K562 (cell line): ENCODE measurements around the gene CLDN7. TPM values are rescaled to one million over a fixed set of nuclear protein-coding genes. Genes with fewer than 3 reads are reported as not detected.
A peak's percentile ranks its signal among the peaks of the same experiment; 100 is the strongest.

Experiments
- BACH1 ChIP-seq: fragments of 200-800 bp; sonication (Bioruptor generic); IDR thresholded peaks from 2 replicates; pipeline ENCODE4 v1.6.1; 2016; ENCODE audit warnings: missing genetic modification characterization, missing compliant biosample characterization
- BRCA1 ChIP-seq, 2 experiments: fragments of 450-650 bp in 1 of 2; sonication (generic) in 1 of 2; formaldehyde crosslinking in 1 of 2; IDR thresholded peaks; 2 replicates each; pipeline versions ENCODE4 v1.5.0 to v1.6.1; 2017 to 2020; ENCODE audit warnings: mild to moderate bottlenecking in 1 of 2, missing genetic modification reagents in 1 of 2
- FOXJ3 ChIP-seq: sonication (generic); formaldehyde crosslinking; IDR thresholded peaks from 2 replicates; pipeline ENCODE4 v1.4.0; 2020; ENCODE audit warnings: mild to moderate bottlenecking, missing genetic modification reagents
- GABPB1 ChIP-seq: sonication (generic); formaldehyde crosslinking; IDR thresholded peaks from 2 replicates; pipeline ENCODE4 v1.8.0; 2022; ENCODE audit warnings: mild to moderate bottlenecking, missing genetic modification reagents
- KAT8 ChIP-seq: fragments of 450-650 bp; IDR thresholded peaks from 2 replicates; pipeline ENCODE4 v1.6.1; 2016; ENCODE audit warnings: low read depth, mild to moderate bottlenecking
- PHF20 ChIP-seq: fragments of 450-650 bp; IDR thresholded peaks from 2 replicates; pipeline ENCODE4 v1.6.1; 2018; ENCODE audit not compliant: partially characterized antibody
- RB1 ChIP-seq: fragments of 450-650 bp; IDR thresholded peaks from 2 replicates; pipeline ENCODE4 v1.6.1; 2017; ENCODE audit warnings: low read depth, mild to moderate bottlenecking
- RBFOX2 ChIP-seq: fragments of 200-400 bp; formaldehyde crosslinking; IDR thresholded peaks from 2 replicates; pipeline ENCODE4 v1.6.1; 2017; ENCODE audit warnings: low read depth, mild to moderate bottlenecking, low read length, moderate library complexity
- RFX7 ChIP-seq: fragments of 250-450 bp; sonication (Bioruptor Pico); IDR thresholded peaks from 2 replicates; pipeline ENCODE4 v1.5.1; 2021; ENCODE audit warnings: mild to moderate bottlenecking
- SNRNP70 ChIP-seq: fragments of 200-400 bp; formaldehyde crosslinking; optimal IDR thresholded peaks from 2 replicates; pipeline ENCODE3; 2017; ENCODE audit warnings: low read depth, low read length
- TRIM28 ChIP-seq: fragments of 450-650 bp; IDR thresholded peaks from 2 replicates; pipeline ENCODE4 v1.6.1; 2017
- ZBTB1 ChIP-seq: sonication (generic); formaldehyde crosslinking; IDR thresholded peaks from 2 replicates; pipeline ENCODE4 v1.8.1; 2023; ENCODE audit warnings: missing genetic modification reagents, low read depth, mild to moderate bottlenecking, borderline replicate concordance
- ZBTB17 ChIP-seq: fragments of 450-650 bp; formaldehyde crosslinking; IDR thresholded peaks from 2 replicates; pipeline ENCODE4 v1.4.0; 2020; ENCODE audit warnings: mild to moderate bottlenecking
- ZNF436 ChIP-seq: fragments of 250-450, 450-650 bp; sonication (Bioruptor Pico); formaldehyde crosslinking; IDR thresholded peaks from 2 replicates; pipeline ENCODE4 v1.7.0; 2020; ENCODE audit warnings: mild to moderate bottlenecking
- ZNF76 ChIP-seq: fragments of 250-450 bp; sonication (Bioruptor Pico); IDR thresholded peaks from 2 replicates; pipeline ENCODE4 v1.4.0; 2020; ENCODE audit warnings: mild to moderate bottlenecking, moderate library complexity, borderline replicate concordance
- ZNF77 ChIP-seq: fragments of 250-450 bp; sonication (Bioruptor Pico); IDR thresholded peaks from 2 replicates; pipeline ENCODE4 v1.5.0; 2020
- polyA plus RNA-seq, 8 experiments: library from polyadenylated mRNA; depleted of rRNA in 4 of 8; stranded (reverse) in 5 of 8; unstranded in 3 of 8; fragments of >200 nt; fragmentation: Nextera tagmentation in 2 of 8; fragmentation: Illumina TruSeq in 1 of 8; extraction: Ambion mirVana in 2 of 8; extraction: Trizol in 1 of 8; gene quantifications; 2 replicates each; pipeline versions ENCODE4 v1.2.1 to v1.2.3, GENCODE V29; 2011 to 2014; ENCODE audit warnings: inconsistent platforms in 1 of 8, missing spikeins in 1 of 8
- total RNA-seq, 7 experiments: library from RNA; depleted of rRNA in 6 of 7; stranded (reverse); fragments of >200 nt in 6 of 7; fragmentation: Illumina TruSeq in 2 of 7; extraction: Trizol in 2 of 7; gene quantifications; 2 replicates each; pipeline versions ENCODE4 v1.2.1 to v1.2.3, GENCODE V29; 2011 to 2021; ENCODE audit warnings: low replicate concordance in 1 of 7
- TF ChIP-seq, protein P1 (sequence below): fragments of 200-800 bp; sonication (Bioruptor generic); IDR thresholded peaks from 2 replicates; pipeline ENCODE4 v1.6.1; 2017; ENCODE audit warnings: missing genetic modification characterization, missing compliant biosample characterization
- TF ChIP-seq, protein P2 (sequence below): fragments of 200-800 bp; sonication (Bioruptor generic); IDR thresholded peaks from 2 replicates; pipeline ENCODE4 v1.6.1; 2017; ENCODE audit warnings: missing genetic modification characterization, missing compliant biosample characterization
- TF ChIP-seq, protein P3 (sequence below), 3 experiments: IDR thresholded peaks in 2 of 3; conservative IDR thresholded peaks in 1 of 3; 2 replicates each; pipeline ENCODE4 v1.5.1; 2011 to 2012; ENCODE audit warnings: low read length in 3 of 3, mild to moderate bottlenecking in 3 of 3, control low read depth in 2 of 3, improper control_type of control experiment in 1 of 3, inconsistent platforms in 1 of 3, low read depth in 1 of 3, mixed read lengths in 1 of 3, moderate library complexity in 1 of 3; ENCODE audit not compliant: insufficient read depth in 2 of 3
- TF ChIP-seq, protein P4 (sequence below), 3 experiments: fragments of 200-800 bp in 1 of 3; fragments of 250-450 bp in 1 of 3; fragments of 450-650 bp in 1 of 3; sonication (Bioruptor Pico) in 1 of 3; sonication (Bioruptor generic) in 1 of 3; formaldehyde crosslinking in 1 of 3; IDR thresholded peaks; 2 replicates each; pipeline versions ENCODE4 v1.6.1 to v1.8.0; 2016 to 2022; ENCODE audit warnings: mild to moderate bottlenecking in 2 of 3, missing genetic modification characterization in 2 of 3, missing compliant biosample characterization in 1 of 3, moderate library complexity in 1 of 3

The CLDN7 gene
- total and polyA plus RNA-seq, 9 of the 15 experiments (the other 6 are each of a cell fraction or from before 2014, with no cell fraction given) = 2.2 to 14.5 (median 7.6) TPM

DNA sequence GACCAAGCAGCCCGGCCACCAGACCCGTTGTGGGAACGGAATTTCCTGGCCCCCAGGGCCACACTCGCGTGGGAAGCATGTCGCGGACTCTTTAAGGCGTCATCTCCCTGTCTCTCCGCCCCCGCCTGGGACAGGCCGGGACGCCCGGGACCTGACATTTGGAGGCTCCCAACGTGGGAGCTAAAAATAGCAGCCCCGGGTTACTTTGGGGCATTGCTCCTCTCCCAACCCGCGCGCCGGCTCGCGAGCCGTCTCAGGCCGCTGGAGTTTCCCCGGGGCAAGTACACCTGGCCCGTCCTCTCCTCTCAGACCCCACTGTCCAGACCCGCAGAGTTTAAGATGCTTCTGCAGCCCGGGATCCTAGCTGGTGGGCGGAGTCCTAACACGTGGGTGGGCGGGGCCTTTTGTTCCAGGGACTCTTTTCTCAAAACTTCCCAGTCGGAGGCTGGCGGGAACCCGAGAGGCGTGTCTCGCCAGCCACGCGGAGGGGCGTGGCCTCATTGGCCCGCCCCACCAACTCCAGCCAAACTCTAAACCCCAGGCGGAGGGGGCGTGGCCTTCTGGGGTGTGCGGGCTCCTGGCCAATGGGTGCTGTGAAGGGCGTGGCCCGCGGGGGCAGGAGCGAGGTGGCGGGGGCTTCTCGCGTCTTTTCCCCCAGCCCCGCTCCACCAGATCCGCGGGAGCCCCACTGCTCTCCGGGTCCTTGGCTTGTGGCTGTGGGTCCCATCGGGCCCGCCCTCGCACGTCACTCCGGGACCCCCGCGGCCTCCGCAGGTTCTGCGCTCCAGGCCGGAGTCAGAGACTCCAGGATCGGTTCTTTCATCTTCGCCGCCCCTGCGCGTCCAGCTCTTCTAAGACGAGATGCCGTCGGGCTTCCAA is 19.0 kb upstream of the CLDN7 start, which contains the start of gene SLC2A4 (continued):
- TF ChIP-seq, protein P1, sequence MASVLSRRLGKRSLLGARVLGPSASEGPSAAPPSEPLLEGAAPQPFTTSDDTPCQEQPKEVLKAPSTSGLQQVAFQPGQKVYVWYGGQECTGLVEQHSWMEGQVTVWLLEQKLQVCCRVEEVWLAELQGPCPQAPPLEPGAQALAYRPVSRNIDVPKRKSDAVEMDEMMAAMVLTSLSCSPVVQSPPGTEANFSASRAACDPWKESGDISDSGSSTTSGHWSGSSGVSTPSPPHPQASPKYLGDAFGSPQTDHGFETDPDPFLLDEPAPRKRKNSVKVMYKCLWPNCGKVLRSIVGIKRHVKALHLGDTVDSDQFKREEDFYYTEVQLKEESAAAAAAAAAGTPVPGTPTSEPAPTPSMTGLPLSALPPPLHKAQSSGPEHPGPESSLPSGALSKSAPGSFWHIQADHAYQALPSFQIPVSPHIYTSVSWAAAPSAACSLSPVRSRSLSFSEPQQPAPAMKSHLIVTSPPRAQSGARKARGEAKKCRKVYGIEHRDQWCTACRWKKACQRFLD = no peak
- TF ChIP-seq ZBTB1 (CRISPR knock-in tag) (no peak), KAT8 (no peak), PHF20 (no peak), BACH1 (no peak), RB1 (peak; percentile 16; the same call in 1 of the 2 replicates), RBFOX2 (peak; percentile 56), ZNF436 (CRISPR knock-in tag) (no peak), FOXJ3 (CRISPR knock-in tag) (no peak), ZBTB17 (CRISPR knock-in tag) (no peak), GABPB1 (no peak), ZNF76 (no peak), RFX7 (CRISPR knock-in tag) (no peak), SNRNP70 (no peak), BRCA1 (IDR thresholded peaks at IDR 0.05) (no peak), BRCA1 (CRISPR knock-in tag; IDR thresholded peaks at IDR 0.05) (no peak), ZNF77 (no peak), TRIM28 (no peak)
- TF ChIP-seq, protein P2, sequence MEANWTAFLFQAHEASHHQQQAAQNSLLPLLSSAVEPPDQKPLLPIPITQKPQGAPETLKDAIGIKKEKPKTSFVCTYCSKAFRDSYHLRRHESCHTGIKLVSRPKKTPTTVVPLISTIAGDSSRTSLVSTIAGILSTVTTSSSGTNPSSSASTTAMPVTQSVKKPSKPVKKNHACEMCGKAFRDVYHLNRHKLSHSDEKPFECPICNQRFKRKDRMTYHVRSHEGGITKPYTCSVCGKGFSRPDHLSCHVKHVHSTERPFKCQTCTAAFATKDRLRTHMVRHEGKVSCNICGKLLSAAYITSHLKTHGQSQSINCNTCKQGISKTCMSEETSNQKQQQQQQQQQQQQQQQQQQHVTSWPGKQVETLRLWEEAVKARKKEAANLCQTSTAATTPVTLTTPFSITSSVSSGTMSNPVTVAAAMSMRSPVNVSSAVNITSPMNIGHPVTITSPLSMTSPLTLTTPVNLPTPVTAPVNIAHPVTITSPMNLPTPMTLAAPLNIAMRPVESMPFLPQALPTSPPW (CRISPR knock-in tag) = peak; percentile 56
- TF ChIP-seq, protein P3, sequence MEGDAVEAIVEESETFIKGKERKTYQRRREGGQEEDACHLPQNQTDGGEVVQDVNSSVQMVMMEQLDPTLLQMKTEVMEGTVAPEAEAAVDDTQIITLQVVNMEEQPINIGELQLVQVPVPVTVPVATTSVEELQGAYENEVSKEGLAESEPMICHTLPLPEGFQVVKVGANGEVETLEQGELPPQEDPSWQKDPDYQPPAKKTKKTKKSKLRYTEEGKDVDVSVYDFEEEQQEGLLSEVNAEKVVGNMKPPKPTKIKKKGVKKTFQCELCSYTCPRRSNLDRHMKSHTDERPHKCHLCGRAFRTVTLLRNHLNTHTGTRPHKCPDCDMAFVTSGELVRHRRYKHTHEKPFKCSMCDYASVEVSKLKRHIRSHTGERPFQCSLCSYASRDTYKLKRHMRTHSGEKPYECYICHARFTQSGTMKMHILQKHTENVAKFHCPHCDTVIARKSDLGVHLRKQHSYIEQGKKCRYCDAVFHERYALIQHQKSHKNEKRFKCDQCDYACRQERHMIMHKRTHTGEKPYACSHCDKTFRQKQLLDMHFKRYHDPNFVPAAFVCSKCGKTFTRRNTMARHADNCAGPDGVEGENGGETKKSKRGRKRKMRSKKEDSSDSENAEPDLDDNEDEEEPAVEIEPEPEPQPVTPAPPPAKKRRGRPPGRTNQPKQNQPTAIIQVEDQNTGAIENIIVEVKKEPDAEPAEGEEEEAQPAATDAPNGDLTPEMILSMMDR (IDR thresholded peaks at IDR 0.05 in 2 of 3, conservative IDR thresholded peaks at IDR 0.05 in 1 of 3; ENCODE audit: insufficient read depth in 2 of 3, low read depth in 1 of 3, low read length in 3 of 3) = no peak
- TF ChIP-seq, protein P4, sequence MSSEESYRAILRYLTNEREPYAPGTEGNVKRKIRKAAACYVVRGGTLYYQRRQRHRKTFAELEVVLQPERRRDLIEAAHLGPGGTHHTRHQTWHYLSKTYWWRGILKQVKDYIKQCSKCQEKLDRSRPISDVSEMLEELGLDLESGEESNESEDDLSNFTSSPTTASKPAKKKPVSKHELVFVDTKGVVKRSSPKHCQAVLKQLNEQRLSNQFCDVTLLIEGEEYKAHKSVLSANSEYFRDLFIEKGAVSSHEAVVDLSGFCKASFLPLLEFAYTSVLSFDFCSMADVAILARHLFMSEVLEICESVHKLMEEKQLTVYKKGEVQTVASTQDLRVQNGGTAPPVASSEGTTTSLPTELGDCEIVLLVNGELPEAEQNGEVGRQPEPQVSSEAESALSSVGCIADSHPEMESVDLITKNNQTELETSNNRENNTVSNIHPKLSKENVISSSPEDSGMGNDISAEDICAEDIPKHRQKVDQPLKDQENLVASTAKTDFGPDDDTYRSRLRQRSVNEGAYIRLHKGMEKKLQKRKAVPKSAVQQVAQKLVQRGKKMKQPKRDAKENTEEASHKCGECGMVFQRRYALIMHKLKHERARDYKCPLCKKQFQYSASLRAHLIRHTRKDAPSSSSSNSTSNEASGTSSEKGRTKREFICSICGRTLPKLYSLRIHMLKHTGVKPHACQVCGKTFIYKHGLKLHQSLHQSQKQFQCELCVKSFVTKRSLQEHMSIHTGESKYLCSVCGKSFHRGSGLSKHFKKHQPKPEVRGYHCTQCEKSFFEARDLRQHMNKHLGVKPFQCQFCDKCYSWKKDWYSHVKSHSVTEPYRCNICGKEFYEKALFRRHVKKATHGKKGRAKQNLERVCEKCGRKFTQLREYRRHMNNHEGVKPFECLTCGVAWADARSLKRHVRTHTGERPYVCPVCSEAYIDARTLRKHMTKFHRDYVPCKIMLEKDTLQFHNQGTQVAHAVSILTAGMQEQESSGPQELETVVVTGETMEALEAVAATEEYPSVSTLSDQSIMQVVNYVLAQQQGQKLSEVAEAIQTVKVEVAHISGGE (CRISPR knock-in tag; IDR thresholded peaks at IDR 0.05) = no peak; a peak in 1 of 6 replicates
